Right lung (tissue), 5 donors: ENCODE results near the gene CHIC2. TPM values are rescaled to one million over a fixed set of nuclear protein-coding genes. Genes with fewer than 3 reads are reported as not detected.

ENCODE experiments used
- DNase-seq, 2 donors: peaks; one replicate each; pipeline ENCODE4 v3.0.0-alpha.2; 2013
- polyA plus RNA-seq, 5 donors: library from polyadenylated mRNA; unstranded; fragments of 120-200 nt; gene quantifications; one replicate each; pipeline versions ENCODE4 v1.2.1 to v1.2.3, GENCODE V29; 2013; ENCODE audit warnings: inconsistent platforms in 1 of 5, low replicate concordance in 1 of 5; ENCODE audit not compliant: insufficient read length in 5 of 5, insufficient read depth in 1 of 5

CHIC2 gene
- polyA plus RNA-seq, 5 donors = 26.3 to 34.9 (median 30.4) TPM

DNA sequence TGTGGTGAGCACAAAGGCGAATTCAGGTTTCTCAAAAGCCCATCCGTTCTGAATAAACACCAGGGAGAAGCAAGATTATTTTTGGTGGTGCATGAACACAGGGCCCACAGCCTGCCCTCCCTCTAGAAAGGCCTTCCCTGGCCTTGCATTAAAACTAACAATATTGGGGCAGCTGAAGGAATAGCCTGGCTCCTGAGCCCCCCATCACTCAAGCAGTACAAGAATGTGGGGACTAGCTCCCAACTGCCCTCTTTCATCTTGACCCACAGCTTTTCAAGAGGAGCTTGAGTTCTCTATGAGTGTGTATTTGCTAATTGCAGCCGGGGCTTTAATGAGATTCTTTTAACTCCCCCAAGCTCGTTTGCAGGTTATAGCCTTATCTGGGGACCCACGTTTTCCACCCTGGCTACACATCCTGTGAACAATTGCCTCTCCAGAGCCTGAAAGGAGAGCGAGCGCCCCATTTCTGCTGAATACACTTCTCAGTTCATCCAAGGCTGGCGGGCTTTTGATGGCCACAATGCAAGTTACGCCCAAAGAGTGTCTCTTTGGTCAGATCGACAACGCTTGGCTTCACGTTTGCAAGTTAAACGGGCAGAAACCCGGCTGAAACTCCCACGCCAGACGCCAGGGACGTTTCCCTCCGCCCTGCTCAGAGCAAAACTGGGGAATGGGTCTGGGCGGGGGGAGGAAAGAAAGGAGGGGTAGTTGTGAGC is 30.9 kb upstream of the CHIC2 start:
- no peak for DNase-seq

DNA sequence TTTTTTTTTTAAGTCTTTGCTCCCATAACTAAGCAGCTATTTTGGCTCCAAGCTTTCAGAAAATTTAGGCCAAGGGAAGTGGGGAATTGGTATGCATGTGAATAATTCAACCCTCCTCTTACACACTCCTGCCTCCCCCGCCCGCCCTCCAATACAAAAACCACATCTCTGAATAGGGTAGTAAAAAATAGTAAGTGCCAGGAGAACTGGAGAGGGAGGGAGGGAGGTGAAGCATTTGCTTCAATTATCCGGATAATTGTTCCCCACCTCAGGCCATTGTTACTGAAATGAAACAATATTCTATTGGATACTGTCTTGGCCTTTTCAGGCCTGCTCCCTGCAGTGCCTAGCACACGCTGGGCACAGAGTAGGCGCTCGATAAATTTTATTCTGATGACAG is 30.0 kb upstream of the CHIC2 start:
- no peak for DNase-seq

DNA sequence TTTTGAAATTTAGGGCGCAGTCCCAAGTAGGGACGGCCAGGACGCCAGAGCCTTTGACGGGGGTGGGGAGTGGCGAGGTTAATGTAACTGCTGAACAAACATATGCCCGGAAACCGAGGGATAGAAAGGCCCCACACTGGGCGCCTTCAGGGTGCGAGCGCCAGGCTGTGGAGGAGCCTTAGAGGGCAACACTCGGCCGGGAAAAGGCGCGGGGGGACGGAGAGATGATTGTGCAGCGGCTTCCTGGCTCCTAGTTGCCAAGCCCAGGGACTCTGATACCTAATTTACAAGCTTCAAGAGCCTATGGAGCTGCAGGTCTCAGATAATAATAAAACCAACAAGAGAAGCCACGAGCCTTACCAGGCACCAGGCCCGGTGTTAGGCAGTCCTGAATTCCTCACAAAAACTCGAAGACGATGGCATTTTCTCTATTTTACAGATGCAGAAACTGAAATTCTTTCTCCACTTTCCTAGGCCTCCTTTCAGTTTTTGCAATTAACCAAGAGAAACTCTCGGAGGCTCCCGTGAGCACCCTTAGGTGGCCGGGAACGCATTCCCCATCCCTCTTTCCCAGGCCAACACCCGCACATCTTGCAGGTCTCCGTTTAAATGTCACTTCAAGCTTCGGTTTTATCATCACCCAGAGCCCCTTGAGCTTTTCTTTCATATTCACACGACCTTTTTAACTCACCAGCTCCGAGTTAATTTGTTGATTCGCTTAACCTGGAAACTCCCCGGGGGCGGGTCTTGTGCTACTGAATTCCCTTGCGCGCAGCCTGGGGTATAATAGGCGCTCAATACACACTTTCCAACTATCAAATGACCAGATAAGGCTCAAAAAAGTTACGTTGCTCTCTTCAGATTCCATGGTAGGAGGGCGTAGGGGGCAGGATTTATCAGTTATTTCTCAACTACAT is 29.2 kb upstream of the CHIC2 start:
- DNase-seq = no peak

DNA sequence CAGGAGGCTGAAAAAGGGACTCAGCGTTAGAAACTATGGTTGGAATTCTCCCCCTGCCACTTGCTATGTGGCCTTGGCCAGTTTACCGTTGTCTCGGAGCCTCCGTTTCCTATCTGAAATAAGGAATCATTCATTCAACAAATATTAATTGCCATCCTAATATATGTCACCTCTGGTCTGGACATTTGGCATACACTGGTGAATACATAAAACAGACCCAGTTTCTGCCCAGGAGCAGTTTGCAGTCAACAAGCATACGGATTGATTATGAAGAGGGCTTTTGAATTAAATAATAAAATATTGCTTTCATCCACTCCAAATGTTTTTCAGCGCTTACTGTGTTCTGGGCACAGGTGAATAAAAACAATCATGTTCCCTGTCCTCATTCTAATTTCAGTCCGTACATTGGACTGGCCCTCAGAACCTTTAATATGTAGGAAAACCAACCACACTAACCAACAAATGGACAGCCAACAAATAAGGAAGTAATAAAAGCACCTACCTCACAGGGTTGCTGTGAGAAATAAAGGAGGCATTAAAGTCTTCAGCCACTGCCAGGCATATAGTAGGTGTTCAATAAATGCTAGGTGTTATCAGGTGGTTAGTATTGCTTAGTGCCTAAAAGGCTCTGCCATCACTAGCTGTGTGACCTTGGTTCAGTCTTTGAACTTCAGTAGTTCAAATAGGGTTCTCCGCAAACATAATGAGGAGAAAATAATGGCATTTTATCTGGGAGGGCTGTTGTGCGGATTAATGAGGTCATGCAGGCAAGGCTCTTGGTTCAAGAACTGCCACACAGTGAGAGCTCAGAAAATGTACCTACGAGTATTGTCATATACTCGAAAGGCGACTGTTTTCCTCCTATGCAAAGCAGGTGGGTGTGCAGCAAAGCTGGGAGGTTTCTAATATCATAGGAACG is 28.3 kb upstream of the CHIC2 start:
- DNase-seq = no peak

DNA sequence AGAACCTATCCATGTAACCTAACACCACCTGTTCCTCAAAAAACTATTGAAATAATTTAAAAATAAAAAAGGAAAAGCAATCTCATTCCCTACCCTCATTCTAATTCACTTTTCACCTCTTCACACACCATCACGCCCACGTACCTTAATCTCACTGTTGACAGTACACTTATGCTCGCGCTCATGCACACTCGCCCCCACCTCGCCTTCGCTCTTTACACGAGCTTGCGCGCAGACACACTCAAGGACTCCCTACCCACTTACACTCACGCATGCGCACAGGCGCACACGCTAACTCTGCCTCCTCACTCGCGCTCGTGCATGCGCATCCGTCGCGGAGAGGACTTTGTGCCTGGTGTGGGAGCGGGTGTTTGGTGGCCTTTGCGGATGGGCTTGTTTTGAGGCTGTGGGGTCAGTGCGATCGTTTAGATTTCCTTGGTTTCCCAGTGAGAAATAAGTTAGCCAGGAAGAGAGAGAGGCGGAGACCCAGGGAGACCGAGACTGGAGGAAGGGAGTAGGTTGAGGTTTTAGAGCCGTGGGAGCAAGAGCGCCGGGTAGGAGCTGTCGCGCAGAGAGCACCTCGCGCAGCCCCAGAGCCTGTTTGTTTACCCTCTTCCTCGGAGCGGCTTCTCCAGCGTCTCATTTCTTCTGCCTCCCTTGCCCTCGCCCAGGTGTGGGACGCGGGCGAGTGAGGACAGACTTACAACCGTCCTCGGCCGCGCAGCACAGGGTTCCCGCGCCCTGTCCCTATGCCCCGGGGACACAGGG is 27.4 kb upstream of the CHIC2 start:
- DNase-seq = peak; percentile 59 to 74

DNA sequence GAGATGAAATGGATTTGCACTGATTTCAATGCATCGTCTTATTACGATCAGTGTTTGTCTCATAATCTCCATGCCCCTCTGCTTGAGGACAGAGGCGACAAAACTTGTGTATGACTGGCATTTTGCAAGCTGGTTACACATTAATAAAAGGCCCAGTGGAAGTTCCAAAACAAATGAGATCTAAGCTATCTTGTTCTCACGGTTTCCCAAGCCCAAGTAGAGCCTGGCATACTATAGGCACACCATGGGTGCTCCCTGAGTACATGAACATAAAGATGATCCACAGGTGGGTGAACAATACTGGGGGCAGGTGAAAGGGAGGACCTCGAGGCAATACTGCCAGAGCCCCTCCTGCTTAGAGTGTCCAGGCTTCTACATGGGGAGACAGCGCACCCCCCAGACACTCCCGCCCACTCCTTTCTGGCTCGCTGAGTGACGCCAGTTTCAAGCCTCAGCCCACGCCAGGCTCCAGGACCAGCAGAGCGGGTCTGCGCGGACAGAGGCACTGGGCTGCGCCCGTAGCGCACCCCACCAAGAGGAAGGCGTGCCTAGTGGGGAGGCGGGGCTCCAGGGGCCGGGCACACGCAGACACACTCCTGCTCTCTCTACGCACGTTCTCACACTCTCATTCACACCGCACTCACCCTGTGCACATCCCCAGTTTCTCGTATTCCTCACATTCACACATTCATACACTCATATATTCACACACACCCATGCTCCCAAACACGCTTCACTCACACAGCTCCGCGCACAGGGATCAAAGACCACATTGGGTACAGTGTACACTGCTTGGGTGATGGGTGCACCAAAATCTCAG is 26.6 kb upstream of the CHIC2 start:
- no peak for DNase-seq

DNA sequence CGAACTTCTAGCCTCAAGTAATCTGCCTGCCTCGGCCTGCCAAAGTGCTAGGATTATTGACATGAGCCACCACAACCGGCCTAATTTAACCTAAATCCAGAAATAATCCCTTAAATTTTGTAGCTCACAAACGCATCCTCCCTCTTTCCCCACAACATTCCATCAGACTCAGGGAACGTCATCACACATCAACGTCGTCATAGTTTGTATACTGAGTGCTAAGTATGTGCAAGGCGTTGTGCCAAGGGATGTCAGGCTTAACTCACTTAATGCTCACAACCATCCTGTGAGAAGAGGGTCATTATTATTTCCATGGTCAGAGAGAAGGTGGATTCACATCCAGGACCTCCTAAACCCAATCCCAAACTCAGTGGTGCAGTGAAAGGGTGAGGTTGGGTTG is 26.0 kb upstream of the CHIC2 start:
- DNase-seq = no peak

DNA sequence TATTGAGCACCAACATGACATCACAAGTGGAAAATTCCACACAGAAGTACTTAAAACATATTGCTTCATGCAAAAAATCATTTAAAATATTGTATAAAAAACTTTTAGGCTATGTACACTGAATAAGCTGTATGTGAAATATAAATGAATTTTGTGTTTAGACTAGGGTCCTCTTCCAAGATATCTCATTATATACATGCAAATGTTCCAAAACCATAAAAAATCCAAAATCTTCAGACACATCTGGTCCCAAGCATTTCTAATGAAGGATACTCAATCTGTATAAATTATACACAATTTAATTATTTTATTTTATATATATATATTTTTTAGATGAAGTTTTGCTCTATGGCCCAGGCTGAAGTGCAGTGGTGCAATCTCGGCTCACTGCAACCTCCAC is 25.5 kb upstream of the CHIC2 start:
- DNase-seq = no peak

DNA sequence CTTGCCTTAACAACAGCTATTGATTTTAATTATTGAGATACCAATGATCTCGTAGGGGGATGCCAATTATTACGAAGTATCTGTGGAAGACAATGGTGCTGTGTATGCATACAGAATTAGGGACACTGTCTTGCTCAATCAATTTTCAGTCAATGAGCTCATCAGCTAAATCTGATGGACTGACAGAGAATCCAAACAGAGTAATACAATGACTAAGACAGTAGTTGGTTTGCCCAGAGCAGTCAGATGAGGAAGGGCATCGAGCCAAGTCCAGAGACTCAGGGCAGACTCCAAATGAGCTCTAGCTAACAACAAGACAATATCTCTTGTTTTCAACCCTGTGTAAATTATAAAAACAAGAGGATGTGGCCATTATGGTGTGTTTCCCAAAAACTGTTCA is 20.9 kb upstream of the CHIC2 start:
- DNase-seq = no peak

DNA sequence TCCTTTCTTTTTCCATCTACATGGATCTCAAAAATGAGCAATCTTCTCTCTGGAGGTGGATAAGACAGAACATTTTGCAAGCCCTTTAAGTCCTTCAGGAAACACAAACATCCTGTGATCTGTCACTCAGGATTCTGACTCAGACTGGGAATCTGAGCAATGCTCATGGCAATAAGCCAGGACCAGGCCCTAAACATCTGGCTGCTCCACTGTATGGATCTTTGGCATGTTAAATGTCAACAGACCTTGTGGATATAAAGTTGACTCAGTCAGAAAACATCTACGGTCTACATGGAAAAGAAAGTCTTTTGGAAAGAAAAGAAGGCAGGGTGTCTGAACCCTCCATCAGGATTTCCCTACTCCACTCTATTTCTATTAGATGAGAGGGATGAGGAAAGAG is 17.8 kb upstream of the CHIC2 start:
- no peak for DNase-seq

DNA sequence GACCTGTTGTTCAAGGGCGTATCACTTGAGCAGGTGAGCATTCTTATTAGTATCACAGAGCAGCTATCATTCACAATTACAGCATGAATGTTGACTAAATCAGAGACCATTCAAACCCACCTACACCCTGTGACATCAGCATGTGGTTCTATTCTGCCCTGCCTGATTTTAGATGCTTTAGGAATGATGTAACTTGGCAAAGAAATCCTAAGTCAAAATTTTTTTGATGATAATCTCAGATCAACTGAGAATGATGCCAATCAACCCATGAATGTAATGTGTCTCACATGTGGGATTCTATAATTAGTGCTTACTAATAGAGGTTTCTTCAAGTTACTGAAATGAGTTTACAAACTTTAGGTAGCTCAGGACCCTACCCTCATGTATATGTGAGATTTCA is 13.4 kb upstream of the CHIC2 start:
- DNase-seq = no peak

DNA sequence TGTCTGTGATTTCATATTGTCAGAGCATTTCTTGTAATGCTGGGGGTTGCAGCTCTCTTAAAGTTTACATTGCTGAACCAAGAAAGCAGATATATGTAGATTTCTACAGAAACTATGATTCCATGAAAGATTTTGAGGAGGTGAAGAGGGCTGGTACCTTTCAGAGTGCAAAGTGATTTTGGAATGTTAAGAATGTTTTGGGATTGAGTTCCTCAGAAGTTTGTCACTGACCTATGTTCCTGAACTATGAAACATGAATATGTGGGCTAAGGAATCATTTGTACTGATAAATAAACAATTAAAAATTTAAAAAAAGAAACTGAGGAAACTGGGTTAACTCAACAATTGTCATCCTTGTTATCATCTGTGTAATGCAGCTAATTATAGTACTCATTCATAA is 12.3 kb upstream of the CHIC2 start:
- no peak for DNase-seq

DNA sequence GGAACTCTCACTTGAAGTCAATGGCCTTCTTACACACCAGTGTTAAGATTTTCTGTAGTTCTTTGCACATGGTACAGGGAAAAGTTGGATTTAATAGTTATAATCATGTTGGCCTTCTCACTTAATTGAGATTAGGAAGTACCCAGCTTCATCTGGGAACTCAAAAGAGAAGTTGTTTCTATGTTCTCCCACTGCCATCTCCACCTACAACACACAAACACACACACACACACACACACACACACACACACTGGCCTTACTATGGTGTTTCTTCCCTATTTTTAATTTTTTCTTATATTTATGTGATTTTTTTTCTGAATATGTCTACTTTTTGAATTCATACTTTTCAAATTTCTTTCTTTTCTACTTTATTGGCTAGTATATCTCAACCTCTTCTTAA is 10.0 kb upstream of the CHIC2 start:
- no peak for DNase-seq

DNA sequence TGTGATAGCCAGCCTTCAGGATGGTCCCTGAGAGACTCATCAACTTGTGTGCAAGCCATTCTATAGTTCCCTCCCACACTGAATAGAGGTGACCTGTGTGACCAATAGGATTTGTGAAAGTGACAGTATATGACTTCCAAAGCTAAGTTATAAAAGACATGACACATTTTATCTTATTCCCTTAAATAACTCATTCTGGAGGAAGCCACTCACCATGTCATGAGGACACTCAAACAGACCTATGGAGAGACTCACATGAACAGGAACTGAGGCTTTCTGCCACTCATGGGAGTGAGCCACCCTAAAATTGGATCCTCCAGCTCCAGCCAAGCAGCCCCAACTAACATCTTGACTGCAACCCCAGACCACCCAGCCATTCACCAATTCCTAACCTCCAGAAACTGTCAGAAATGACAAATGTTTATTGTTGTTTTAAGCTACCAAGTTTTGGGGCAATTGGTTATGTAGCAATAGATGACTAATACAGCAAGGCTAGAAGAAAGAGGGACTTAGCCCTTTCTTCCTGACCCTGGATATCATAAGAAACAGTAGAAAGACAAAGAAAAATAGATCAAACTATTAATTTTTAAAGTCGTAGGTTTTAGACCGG is 9.0 kb upstream of the CHIC2 start:
- no peak for DNase-seq

DNA sequence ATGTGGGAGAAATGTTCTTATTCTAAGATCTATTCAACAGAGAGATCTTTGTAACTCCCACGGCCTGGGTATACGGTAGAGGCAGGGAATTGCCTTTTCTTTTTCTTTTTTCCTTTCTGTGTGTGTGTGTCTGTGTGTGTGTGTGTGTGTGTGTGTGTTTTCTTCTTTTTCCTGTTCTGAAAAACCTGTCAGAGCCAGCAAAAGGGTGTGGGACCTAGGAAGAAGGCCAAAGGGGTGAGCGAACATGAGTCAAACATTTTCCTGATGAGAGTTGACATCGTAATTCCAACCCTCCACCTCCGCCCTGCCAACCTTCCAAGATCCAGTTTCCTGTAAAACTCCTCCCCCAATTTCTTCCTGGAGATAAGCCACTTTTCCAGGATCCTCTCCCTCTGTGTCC is 2.8 kb upstream of the CHIC2 start:
- DNase-seq = no peak

DNA sequence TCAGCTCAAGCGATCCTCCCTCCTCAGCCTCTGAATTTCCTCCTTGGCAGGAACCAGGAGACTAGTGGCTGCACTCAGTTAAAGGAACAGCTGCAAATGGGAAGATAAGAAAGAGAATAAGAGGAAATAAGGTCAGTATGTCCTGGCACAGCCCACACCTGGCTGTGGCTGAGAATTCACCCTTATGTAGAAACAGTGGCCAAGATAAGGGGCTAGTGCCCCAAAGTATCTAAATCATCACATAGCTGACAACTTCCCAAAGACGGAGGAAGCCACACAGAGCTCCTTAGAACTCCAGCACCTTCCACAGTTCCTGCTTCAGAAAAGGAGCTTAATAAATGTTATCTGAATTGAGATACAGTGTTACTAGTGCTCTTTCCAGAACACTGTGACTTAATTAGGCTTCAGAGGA is 2.3 kb upstream of the CHIC2 start:
- DNase-seq = no peak

DNA sequence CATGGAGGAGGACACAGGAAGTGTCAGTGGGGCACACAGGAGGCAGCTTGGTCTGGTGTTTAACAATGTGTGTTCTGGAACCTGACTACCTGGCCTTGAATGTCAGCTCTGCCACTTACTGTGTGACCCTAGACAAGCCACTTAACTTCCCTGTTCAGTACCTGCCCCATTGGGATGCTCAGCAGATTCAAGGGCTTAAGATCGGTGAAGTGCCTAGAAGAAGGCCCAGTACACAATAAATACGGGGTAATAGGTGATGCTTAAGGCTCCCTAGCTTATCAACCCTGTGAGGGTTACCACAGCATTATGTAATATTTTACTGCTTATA is 1.6 kb upstream of the CHIC2 start:
- DNase-seq = no peak

DNA sequence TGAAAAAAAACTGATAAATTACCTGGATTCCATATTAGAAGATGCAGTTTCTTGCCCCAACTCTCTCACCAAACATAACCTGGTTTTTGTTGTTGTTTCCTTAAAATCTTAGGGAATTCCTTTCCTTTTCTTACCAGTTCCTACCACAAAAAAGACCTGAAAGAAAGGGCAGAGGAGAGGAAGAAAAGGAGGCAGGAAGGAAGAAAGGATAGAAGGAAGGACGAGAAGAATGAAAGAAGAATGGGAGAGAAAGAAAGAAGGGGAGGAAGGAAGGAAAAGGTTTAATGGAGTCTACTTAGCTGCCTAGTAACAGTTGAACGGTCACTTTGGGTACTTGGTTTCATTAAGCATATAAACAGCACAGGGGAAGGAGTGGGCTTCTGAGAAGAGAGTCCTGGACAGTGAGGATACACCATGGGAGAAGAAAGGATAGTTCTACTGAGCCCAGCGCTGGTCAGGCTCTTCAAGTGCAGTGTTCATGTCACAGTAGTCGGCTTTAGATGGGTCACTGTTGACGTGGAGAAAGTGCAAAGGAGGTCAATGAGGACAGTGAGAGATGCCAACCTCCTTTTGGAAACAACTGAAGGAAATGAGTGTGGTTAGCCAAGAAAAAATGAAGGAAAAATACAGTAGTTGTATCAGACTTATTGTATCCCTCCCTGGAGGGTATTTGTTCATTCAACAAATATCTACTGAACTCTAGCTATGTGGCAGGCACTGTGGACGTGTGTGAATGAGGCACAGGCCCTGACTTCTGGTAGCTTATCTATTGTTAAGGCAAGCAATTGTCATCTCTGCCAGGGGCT is 1.1 kb upstream of the CHIC2 start:
- DNase-seq = no peak

DNA sequence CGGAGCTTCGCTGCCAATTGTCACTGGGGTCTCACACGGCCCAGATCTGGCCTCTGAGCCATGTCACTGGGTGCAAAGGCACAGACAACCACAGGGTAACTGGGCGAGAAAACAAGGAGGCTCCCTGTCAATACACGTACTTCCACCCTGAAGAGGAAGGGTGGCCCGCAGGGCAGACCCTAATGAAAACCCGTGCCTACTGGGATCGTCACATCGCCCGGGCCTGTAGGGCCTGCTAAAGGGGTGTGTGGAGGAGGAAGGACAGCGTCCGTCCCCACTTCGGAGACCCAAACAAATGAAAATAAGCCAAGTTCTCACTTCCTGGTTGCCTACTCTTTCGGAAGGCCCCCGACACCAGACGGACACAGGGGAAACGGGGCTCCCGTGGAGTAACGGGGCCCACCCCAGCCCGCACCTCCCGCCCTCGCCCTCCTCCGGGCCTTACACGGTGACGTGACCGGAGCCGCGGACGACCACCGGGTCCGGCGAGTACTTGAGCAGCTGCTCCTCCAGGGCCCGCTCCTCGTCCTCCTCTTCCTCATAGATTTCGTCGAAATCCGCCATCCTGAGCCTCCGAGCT is 578 bp downstream of the CHIC2 start:
- peak; percentile 61 for DNase-seq
